Suprapubic skin (tissue), 3 donors: ENCODE data around the gene MRPS23.

Experiments used
- CTCF ChIP-seq, 2 donors: fragments of 200-600 bp in 1 of 2; fragments of 450-650 bp in 1 of 2; sonication (generic) in 1 of 2; IDR thresholded peaks; one replicate each; pipeline ENCODE4 v1.5.1; 2016 to 2019; ENCODE audit warnings: antibody characterized with exemption in 2 of 2, mild to moderate bottlenecking in 1 of 2, moderate library complexity in 1 of 2
- POLR2AphosphoS5 ChIP-seq, 3 donors: sonication (generic); formaldehyde crosslinking; IDR thresholded peaks; one replicate each; pipeline ENCODE4 v1.6.1; 2017; ENCODE audit warnings: antibody characterized with exemption in 3 of 3

- TF ChIP-seq CTCF (IDR thresholded peaks at IDR 0.05) (no peak), POLR2AphosphoS5 (IDR thresholded peaks at IDR 0.05) (no peak)
Measured at GRCh38 chr17:57806167-57806830, 43.5 kb downstream of the MRPS23 start.
